IMR-90 (cell line): ENCODE data around the gene ABHD5. TPM values are rescaled to one million over a fixed set of nuclear protein-coding genes. Genes with fewer than 3 reads are reported as not detected.
A peak's percentile ranks its signal among the peaks of the same experiment; 100 is the strongest.

ENCODE experiments used
- ATAC-seq: fragments of 200-7000 bp; cut with Tn5 transposase; 2 replicates; pipeline ENCODE4 v1.9.1; 2020; ENCODE audit warnings: low read depth, mild to moderate bottlenecking, moderate library complexity
- BruUV-seq: library from RNA; stranded (reverse); fragments of 400-500 nt; replicated peaks from 2 replicates; lab custom pipeline; 2021; lab: Mats Ljungman, UMichigan
- CTCF ChIA-PET: fragments of 300-600 bp; formaldehyde crosslinking; extraction: SDS; loops from one replicate; lab custom pipeline; 2021; ENCODE audit warnings: antibody characterized with exemption; lab: Yijun Ruan, JAX
- POLR2A ChIA-PET: fragments of 300-600 bp; sonication (Branson Sonifier 250); formaldehyde crosslinking; loops from one replicate; lab custom pipeline; 2022; ENCODE audit warnings: antibody characterized with exemption; ENCODE audit not compliant: unreplicated experiment; lab: Charles Lee
- DNase-seq: peaks from one replicate; pipeline ENCODE4 v3.0.0; 2013
- H2AFZ ChIP-seq: replicated peaks from 2 replicates; pipeline ENCODE3; 2013; ENCODE audit warnings: low read length, mild to moderate bottlenecking; ENCODE audit not compliant: poor library complexity
- H2AK5ac ChIP-seq: 2 replicates; pipeline ENCODE4 v1.6.1; 2013; ENCODE audit warnings: low read depth, low read length, inconsistent platforms
- H2AK9ac ChIP-seq: replicated peaks from 2 replicates; pipeline ENCODE3; 2013; ENCODE audit warnings: mild to moderate bottlenecking, low read depth, low read length, moderate library complexity; ENCODE audit not compliant: poor library complexity
- H2BK120ac ChIP-seq: 2 replicates; pipeline ENCODE4 v1.6.1; 2013; ENCODE audit warnings: low read depth, low read length, inconsistent platforms
- H2BK15ac ChIP-seq: 3 replicates; pipeline ENCODE4 v1.6.1; 2013; ENCODE audit warnings: low read depth, low read length, inconsistent platforms
- H2BK20ac ChIP-seq: 2 replicates; pipeline ENCODE4 v1.6.1; 2013; ENCODE audit warnings: low read depth, mild to moderate bottlenecking, inconsistent platforms, low read length, moderate library complexity
- H2BK5ac ChIP-seq: 2 replicates; pipeline ENCODE4 v1.6.1; 2013; ENCODE audit warnings: mild to moderate bottlenecking, low read depth, low read length, inconsistent platforms; ENCODE audit not compliant: poor library complexity, severe bottlenecking
- H3K14ac ChIP-seq: replicated peaks from 2 replicates; pipeline ENCODE4 v1.6.1; 2013; ENCODE audit warnings: low read depth, low read length, inconsistent platforms
- H3K18ac ChIP-seq: 2 replicates; pipeline ENCODE4 v1.6.1; 2013; ENCODE audit warnings: low read depth, low read length, control low read depth
- H3K23ac ChIP-seq: 2 replicates; pipeline ENCODE4 v1.6.1; 2013; ENCODE audit warnings: low read depth, low read length, inconsistent platforms
- H3K27ac ChIP-seq: 2 replicates; pipeline ENCODE4 v1.5.1; 2013; ENCODE audit warnings: mild to moderate bottlenecking, control low read depth, low read length; ENCODE audit not compliant: insufficient read depth
- H3K27me3 ChIP-seq: 2 replicates; pipeline ENCODE4 v1.6.1; 2013; ENCODE audit warnings: low read length; ENCODE audit not compliant: control insufficient read depth, insufficient read depth
- H3K36me3 ChIP-seq: 2 replicates; pipeline ENCODE4 v1.6.1; 2013; ENCODE audit warnings: low read length, mixed read lengths; ENCODE audit not compliant: control insufficient read depth, insufficient read depth
- H3K4ac ChIP-seq: 2 replicates; pipeline ENCODE4 v1.6.1; 2013; ENCODE audit warnings: low read depth, low read length, inconsistent platforms
- H3K4me1 ChIP-seq: 2 replicates; pipeline ENCODE4 v1.6.1; 2013; ENCODE audit warnings: low read length, mixed read lengths; ENCODE audit not compliant: control insufficient read depth, insufficient read depth
- H3K4me2 ChIP-seq: 2 replicates; pipeline ENCODE4 v1.6.1; 2013; ENCODE audit warnings: low read depth, mild to moderate bottlenecking, control low read depth, low read length, moderate library complexity
- H3K4me3 ChIP-seq: 2 replicates; pipeline ENCODE4 v1.5.1; 2013; ENCODE audit warnings: low read depth, mild to moderate bottlenecking, control low read depth, low read length, moderate library complexity; ENCODE audit not compliant: insufficient read depth
- H3K56ac ChIP-seq: 2 replicates; pipeline ENCODE4 v1.6.1; 2013; ENCODE audit warnings: low read length, inconsistent platforms; ENCODE audit not compliant: insufficient read depth; ENCODE audit errors: extremely low read depth
- H3K79me1 ChIP-seq, 2 experiments: 2 replicates each; pipeline ENCODE4 v1.6.1; 2013; ENCODE audit warnings: low read length in 2 of 2, inconsistent platforms in 1 of 2, low read depth in 1 of 2
- H3K9ac ChIP-seq: 2 replicates; pipeline ENCODE4 v1.6.1; 2013; ENCODE audit warnings: low read depth, low read length, control low read depth
- H3K9me1 ChIP-seq: 2 replicates; pipeline ENCODE4 v1.6.1; 2013; ENCODE audit warnings: low read length, inconsistent platforms; ENCODE audit not compliant: insufficient read depth
- H3K9me3 ChIP-seq: 2 replicates; pipeline ENCODE4 v1.6.1; 2013; ENCODE audit warnings: low read length; ENCODE audit not compliant: control insufficient read depth, insufficient read depth
- H4K20me1 ChIP-seq: 2 replicates; pipeline ENCODE4 v1.6.1; 2013; ENCODE audit warnings: low read length, inconsistent platforms; ENCODE audit not compliant: insufficient read depth
- H4K5ac ChIP-seq: 2 replicates; pipeline ENCODE4 v1.6.1; 2013; ENCODE audit warnings: mild to moderate bottlenecking, low read depth, low read length, control low read depth
- H4K8ac ChIP-seq, 2 experiments: 2 replicates each; pipeline ENCODE4 v1.6.1; 2013; ENCODE audit warnings: low read depth in 2 of 2, low read length in 2 of 2, control low read depth in 1 of 2, inconsistent platforms in 1 of 2
- H4K91ac ChIP-seq: 2 replicates; pipeline ENCODE4 v1.6.1; 2013; ENCODE audit warnings: low read depth, low read length, inconsistent platforms; ENCODE audit not compliant: insufficient read depth
- CTCF ChIP-seq: conservative IDR thresholded peaks from 2 replicates; pipeline ENCODE4 v1.5.1; 2012; ENCODE audit warnings: mild to moderate bottlenecking, low read depth, low read length, improper control_type of control experiment
- RCOR1 ChIP-seq: IDR thresholded peaks from 2 replicates; pipeline ENCODE4 v1.6.1; 2012; ENCODE audit warnings: mild to moderate bottlenecking, low read length, improper control_type of control experiment; ENCODE audit not compliant: insufficient replicate concordance
- SMC3 ChIP-seq: fragments of 150-350 bp; IDR thresholded peaks from 2 replicates; pipeline ENCODE4 v1.6.1; 2016; ENCODE audit warnings: low read depth, mild to moderate bottlenecking, antibody characterized with exemption, low read length, moderate library complexity
- WGBS, 2 experiments: methylation state at CpG; one replicate each; pipeline versions ENCODE4 v1.1.5 to v1.1.7; 2013; ENCODE audit warnings: missing lambda C conversion rate in 2 of 2; ENCODE audit not compliant: insufficient read length in 1 of 2; ENCODE audit errors: extremely low coverage in 2 of 2; 5-methylcytosine and 5-hydroxymethylcytosine counted together
- dilution Hi-C: fragments of 300-500 bp; cut with HindIII; formaldehyde crosslinking; loops from one replicate; pipeline ENCODE4 v1.14.3; 2018; ENCODE audit warnings: low sequenced_read_pairs; ENCODE audit not compliant: unreplicated experiment
- in situ Hi-C: fragments of 300-500 bp; cut with MboI; formaldehyde crosslinking; loops from 3 replicates; pipeline ENCODE4 v1.14.3; 2019; ENCODE audit warnings: low sequenced_read_pairs, inconsistent platforms, mixed read lengths
- intact Hi-C: fragments of 100-400 bp; cut with micrococcal nuclease; formaldehyde crosslinking; loops from 2 replicates; pipeline ENCODE4 v1.10.0; 2022
- polyA plus RNA-seq, 3 experiments: library from polyadenylated mRNA; depleted of rRNA; stranded (reverse); fragments of >200 nt; gene quantifications; 2 replicates each; pipeline ENCODE4 v1.2.3, GENCODE V29; 2012; ENCODE audit warnings: low replicate concordance in 1 of 3
- total RNA-seq: library from RNA; depleted of rRNA; stranded (reverse); fragments of >200 nt; gene quantifications from 2 replicates; pipeline ENCODE4 v1.2.3, GENCODE V29; 2012

ABHD5 gene
- total and polyA plus RNA-seq, 2 of the 4 experiments (the other 2 are of a cell fraction) = 15.8 to 33.2 TPM

GRCh38 chr3:43699864-43700263 is 9.1 kb downstream of the ABHD5 start:
- H3K79me1 ChIP-seq = peaks cover 16 to 44% of the 10 kb centered on the region in 2 experiments
- H2AFZ ChIP-seq = no peak overlapping the region
- no peak overlapping the region for H4K5ac ChIP-seq
- no peak overlapping the region; a peak in 1 of 4 replicates for H4K8ac ChIP-seq
- no peak overlapping the region for H2BK20ac ChIP-seq
- no peaks in the 10 kb centered on the region for H3K27me3 ChIP-seq
- no TSS peak for BruUV-seq
- H3K56ac ChIP-seq = no peak overlapping the region
- no peak overlapping the region for H2BK15ac ChIP-seq
- TF ChIP-seq RCOR1 = no peak
- TF ChIP-seq CTCF = 0 out of 2 replicates have a peak, but pooled peaks have one; percentile 18
- peak; percentile 27; the same call in 1 of the 2 replicates for TF ChIP-seq SMC3
- WGBS, 2 experiments = no CpG with 5 or more reads among the region's 1 CpG
- H3K14ac ChIP-seq = no peak overlapping the region
- ATAC-seq = no peak
- no peaks in the 10 kb centered on the region; the same call in 1 of the 2 replicates for H4K20me1 ChIP-seq
- no peak overlapping the region for H2BK5ac ChIP-seq
- no peak overlapping the region for H3K4me2 ChIP-seq
- CTCF ChIA-PET = no interaction called here
- dilution Hi-C loops = no loop called here
- no peak overlapping the region for H3K18ac ChIP-seq
- in situ Hi-C loops = no loop called here
- peak; percentile 28 for DNase-seq
- no peak overlapping the region for H4K91ac ChIP-seq
- H3K9ac ChIP-seq = no peak overlapping the region
- intact Hi-C loops = no loop called here
- POLR2A ChIA-PET = no interaction called here
- no peak overlapping the region for H2BK120ac ChIP-seq
- peaks cover 30% of the 10 kb centered on the region for H3K36me3 ChIP-seq
- peaks cover 3% of the 10 kb centered on the region for H3K4me1 ChIP-seq
- no peaks in the 10 kb centered on the region for H3K9me3 ChIP-seq
- H3K27ac ChIP-seq = no peak overlapping the region
- no peak overlapping the region for H3K4me3 ChIP-seq
- H3K9me1 ChIP-seq = peaks cover 9% of the 10 kb centered on the region; the same call in 1 of the 2 replicates
- no peak overlapping the region for H3K4ac ChIP-seq
- H2AK5ac ChIP-seq = no peak overlapping the region
- no peak overlapping the region for H3K23ac ChIP-seq
- H2AK9ac ChIP-seq = no peak overlapping the region
